HEK293T (cell line): ENCODE measurements around the gene GTF3C4.

Source experiments
- ARNT ChIP-seq: fragments of 450-650 bp; IDR thresholded peaks from 2 replicates; pipeline ENCODE4 v1.6.1; 2017; ENCODE audit warnings: mild to moderate bottlenecking
- BHLHE40 ChIP-seq: fragments of 450-650 bp; IDR thresholded peaks from 2 replicates; pipeline ENCODE4 v1.6.1; 2016; ENCODE audit warnings: mild to moderate bottlenecking, moderate library complexity, borderline replicate concordance
- ELF4 ChIP-seq: fragments of 450-650 bp; IDR thresholded peaks from 2 replicates; pipeline ENCODE4 v1.6.1; 2017; ENCODE audit warnings: antibody characterized with exemption
- FOXA1 ChIP-seq: fragments of 450-650 bp; IDR thresholded peaks from 2 replicates; pipeline ENCODE4 v1.6.1; 2016; ENCODE audit warnings: mild to moderate bottlenecking
- FOXK2 ChIP-seq: fragments of 450-650 bp; IDR thresholded peaks from 2 replicates; pipeline ENCODE4 v1.6.1; 2016; ENCODE audit warnings: mild to moderate bottlenecking
- FOXM1 ChIP-seq: fragments of 450-650 bp; IDR thresholded peaks from 2 replicates; pipeline ENCODE4 v1.6.1; 2017; ENCODE audit warnings: mild to moderate bottlenecking, borderline replicate concordance
- L3MBTL2 ChIP-seq: fragments of 450-650 bp; conservative IDR thresholded peaks from 2 replicates; pipeline ENCODE4 v1.6.1; 2016; ENCODE audit warnings: mild to moderate bottlenecking
- LEF1 ChIP-seq: fragments of 450-650 bp; IDR thresholded peaks from 2 replicates; pipeline ENCODE4 v1.6.1; 2017; ENCODE audit warnings: mild to moderate bottlenecking, borderline replicate concordance
- NFRKB ChIP-seq: fragments of 450-650 bp; IDR thresholded peaks from 2 replicates; pipeline ENCODE4 v1.6.1; 2016; ENCODE audit warnings: mild to moderate bottlenecking, moderate library complexity
- SP1 ChIP-seq: fragments of 450-650 bp; IDR thresholded peaks from 2 replicates; pipeline ENCODE4 v1.6.1; 2017
- SUZ12 ChIP-seq: fragments of 450-650 bp; IDR thresholded peaks from 2 replicates; pipeline ENCODE4 v1.6.1; 2016; ENCODE audit warnings: mild to moderate bottlenecking
- TARDBP ChIP-seq: fragments of 450-650 bp; IDR thresholded peaks from 2 replicates; pipeline ENCODE4 v1.6.1; 2016
- ZNF384 ChIP-seq: fragments of 450-650 bp; IDR thresholded peaks from 2 replicates; pipeline ENCODE4 v1.6.1; 2016
- TF ChIP-seq, protein P1 (sequence below): fragments of 450-650 bp; IDR thresholded peaks from 2 replicates; pipeline ENCODE4 v1.6.1; 2016

DNA sequence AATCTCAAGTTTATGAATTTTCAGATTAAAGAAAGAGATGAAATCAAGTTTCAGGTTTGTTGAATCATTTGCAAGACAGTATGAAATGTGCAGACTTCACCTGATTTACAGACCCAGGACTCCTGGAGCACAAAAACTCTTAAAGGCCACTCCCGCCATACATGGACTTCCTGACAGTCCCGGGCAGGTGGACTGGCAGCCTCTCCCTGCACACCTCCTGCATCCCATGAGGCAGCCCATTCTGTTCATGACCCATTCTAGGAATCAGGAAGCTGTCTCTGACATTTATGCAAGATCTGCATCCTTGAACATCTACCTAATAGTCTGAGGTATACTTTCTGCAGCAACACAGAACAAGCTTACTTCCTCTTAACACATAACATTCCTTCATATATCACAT is 6.4 kb upstream of the GTF3C4 start:
- TF ChIP-seq L3MBTL2: no peak
- TF ChIP-seq BHLHE40: no peak
- TF ChIP-seq NFRKB: no peak
- TF ChIP-seq ELF4: no peak
- no peak for TF ChIP-seq FOXK2
- no peak for TF ChIP-seq SUZ12
- TF ChIP-seq SP1: no peak
- no peak for TF ChIP-seq TARDBP
- TF ChIP-seq FOXA1: no peak
- TF ChIP-seq, protein P1, sequence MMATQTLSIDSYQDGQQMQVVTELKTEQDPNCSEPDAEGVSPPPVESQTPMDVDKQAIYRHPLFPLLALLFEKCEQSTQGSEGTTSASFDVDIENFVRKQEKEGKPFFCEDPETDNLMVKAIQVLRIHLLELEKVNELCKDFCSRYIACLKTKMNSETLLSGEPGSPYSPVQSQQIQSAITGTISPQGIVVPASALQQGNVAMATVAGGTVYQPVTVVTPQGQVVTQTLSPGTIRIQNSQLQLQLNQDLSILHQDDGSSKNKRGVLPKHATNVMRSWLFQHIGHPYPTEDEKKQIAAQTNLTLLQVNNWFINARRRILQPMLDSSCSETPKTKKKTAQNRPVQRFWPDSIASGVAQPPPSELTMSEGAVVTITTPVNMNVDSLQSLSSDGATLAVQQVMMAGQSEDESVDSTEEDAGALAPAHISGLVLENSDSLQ: no peak
- TF ChIP-seq FOXM1: no peak
- TF ChIP-seq ZNF384: no peak
- no peak for TF ChIP-seq ARNT
- TF ChIP-seq LEF1: no peak
